Stimulated activated memory B cell treated with anti-CD40 and anti-IgM and Interleukin-4, amounts not matched to agents 10 μg/mL and 1 μg/mL and 100 μg/mL, for 72 hours (primary cell): Measurements from ENCODE around the gene PHF23.

Experiments
- ATAC-seq: fragments of 150-1000 bp; cut with Tn5 transposase; 2 replicates; pipeline ENCODE4 v1.10.0; 2021
- H3K27ac Mint-ChIP-seq: one replicate; pipeline ENCODE4 v1.8.0; 2022; ENCODE audit warnings: mild to moderate bottlenecking, mixed read lengths
- H3K27me3 Mint-ChIP-seq: one replicate; pipeline ENCODE4 v1.8.0; 2022; ENCODE audit warnings: mixed read lengths
- H3K36me3 Mint-ChIP-seq: one replicate; pipeline ENCODE4 v1.8.0; 2022; ENCODE audit warnings: mixed read lengths
- H3K4me1 Mint-ChIP-seq: one replicate; pipeline ENCODE4 v1.8.0; 2022; ENCODE audit warnings: mixed read lengths
- H3K4me3 Mint-ChIP-seq: one replicate; pipeline ENCODE4 v1.8.0; 2022; ENCODE audit warnings: mild to moderate bottlenecking, moderate library complexity, mixed read lengths
- H3K9me3 Mint-ChIP-seq: one replicate; pipeline ENCODE4 v1.8.0; 2022; ENCODE audit warnings: mixed read lengths

PHF23 gene

DNA sequence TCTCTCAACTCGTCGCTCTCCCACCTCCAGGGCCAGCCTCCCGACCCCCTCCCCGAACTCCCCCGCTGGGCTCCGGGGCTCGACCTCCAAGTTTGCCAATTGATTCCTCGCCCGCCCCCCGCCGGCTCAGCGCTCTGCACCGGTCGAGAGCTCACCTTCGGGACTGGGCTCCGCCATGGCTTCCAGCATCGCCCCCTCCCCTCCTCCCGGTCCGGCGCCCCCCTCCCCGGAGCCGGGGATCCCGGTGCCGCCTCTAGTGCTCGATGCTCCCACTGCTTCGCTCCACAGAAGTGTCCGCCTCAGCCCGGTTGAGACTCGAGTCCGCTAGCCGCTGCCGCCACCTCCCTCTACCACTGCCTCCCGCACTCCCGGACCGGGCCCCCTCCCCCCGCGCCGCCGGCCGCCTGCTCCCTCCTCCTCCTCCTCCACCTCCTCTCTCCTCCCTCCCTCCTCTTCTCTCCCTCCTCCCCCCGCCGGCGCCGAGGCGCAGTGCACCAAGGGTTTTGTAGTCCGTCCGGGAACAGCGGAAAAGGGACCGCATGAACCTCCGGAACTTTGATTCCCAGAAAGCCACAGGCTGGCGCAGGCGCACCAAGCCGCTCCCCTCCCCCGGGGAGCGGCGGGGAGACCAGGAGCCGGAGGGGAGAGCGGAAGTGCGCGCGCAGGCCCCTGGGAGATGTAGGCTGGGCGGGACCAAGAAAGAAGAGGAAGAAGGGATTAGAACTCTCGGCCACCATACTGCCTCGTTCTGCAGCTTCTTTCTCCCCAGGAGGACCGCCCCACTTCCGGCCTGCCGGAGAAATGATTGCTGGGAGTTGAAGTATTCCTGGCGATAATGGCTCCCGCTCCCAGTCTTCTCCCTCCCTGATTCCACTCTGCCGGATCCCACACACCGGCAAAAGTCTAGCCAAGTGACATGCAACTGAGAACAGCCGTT is at the start of gene PHF23:
PHF23 (minus strand) TSS at position 367 of the 937 bp plus-strand sequence; CDS start at position 189, 178 bp downstream.
- peak; percentile 75 for ATAC-seq
- no peaks in the 10 kb centered on the region for H3K9me3 Mint-ChIP-seq
- H3K36me3 Mint-ChIP-seq, result peaks cover 49% of the 10 kb centered on the region
- H3K27me3 Mint-ChIP-seq, result no peaks in the 10 kb centered on the region
- H3K27ac Mint-ChIP-seq, result peak within 1 kb of the TSS; percentile 94
- H3K4me1 Mint-ChIP-seq, result peaks cover 63% of the 10 kb centered on the region
- peak within 1 kb of the TSS; percentile 90 for H3K4me3 Mint-ChIP-seq

DNA sequence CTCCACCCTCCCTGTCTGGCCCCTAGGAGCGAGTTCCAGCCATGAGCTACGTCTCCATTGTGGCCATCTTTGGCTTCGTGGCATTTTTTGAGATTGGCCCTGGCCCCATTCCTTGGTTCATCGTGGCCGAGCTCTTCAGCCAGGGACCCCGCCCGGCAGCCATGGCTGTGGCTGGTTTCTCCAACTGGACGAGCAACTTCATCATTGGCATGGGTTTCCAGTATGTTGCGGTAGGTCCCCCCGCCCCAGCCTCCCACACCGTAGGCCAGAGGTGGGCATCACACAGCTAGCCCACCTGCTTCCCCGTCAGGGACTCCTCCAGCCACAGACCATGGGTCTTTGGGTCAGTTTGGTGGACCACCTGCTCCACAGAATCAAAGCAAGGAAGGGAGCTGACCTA is 46.4 kb upstream of the PHF23 start:
- Mint-ChIP-seq H3K27me3 (peaks cover 75% of the 10 kb centered on the region), H3K4me3 (no peak overlapping the region), H3K36me3 (no peaks in the 10 kb centered on the region), H3K4me1 (peaks cover 30% of the 10 kb centered on the region), H3K27ac (no peak overlapping the region), H3K9me3 (no peaks in the 10 kb centered on the region)
- no peak for ATAC-seq

DNA sequence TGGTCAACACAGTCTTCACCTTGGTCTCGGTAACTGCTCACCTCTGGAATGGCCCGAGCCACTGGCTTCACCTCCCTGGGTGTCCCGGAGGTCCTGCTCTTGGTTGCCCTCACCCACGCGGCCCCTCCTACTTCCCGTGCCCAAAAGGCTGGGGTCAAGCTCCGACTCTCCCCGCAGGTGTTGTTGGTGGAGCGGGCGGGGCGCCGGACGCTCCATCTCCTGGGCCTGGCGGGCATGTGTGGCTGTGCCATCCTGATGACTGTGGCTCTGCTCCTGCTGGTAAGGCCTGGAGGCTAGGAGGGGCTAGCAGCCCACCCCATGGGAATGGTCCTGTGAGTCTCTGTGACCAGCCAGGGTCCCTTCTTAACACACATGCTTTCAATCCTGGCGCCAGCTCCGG is 45.7 kb upstream of the PHF23 start:
- Mint-ChIP-seq H3K27me3 (peaks cover 68% of the 10 kb centered on the region), H3K9me3 (no peaks in the 10 kb centered on the region), H3K4me3 (no peak overlapping the region)

DNA sequence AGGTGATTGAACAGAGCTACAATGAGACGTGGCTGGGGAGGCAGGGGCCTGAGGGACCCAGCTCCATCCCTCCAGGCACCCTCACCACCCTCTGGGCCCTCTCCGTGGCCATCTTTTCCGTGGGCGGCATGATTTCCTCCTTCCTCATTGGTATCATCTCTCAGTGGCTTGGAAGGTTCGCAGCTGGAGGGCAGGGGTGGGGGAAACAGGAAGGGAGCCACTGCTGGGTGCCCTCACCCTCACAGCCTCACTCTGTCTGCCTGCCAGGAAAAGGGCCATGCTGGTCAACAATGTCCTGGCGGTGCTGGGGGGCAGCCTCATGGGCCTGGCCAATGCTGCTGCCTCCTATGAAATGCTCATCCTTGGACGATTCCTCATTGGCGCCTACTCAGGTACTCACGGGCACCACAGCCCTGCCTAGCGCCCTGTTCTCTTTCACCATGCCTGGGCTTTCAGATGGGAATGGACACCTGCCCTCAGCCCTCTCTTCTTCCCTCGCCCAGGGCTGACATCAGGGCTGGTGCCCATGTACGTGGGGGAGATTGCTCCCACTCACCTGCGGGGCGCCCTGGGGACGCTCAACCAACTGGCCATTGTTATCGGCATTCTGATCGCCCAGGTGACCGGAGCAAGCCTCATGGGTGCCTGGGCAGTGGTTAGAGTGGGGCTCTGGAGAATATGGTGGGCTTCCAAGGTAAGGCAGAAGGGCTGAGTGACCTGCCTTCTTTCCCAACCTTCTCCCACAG is 44.4 kb upstream of the PHF23 start:
- no peak overlapping the region for H3K4me3 Mint-ChIP-seq
- peaks cover 39% of the 10 kb centered on the region for H3K4me1 Mint-ChIP-seq
- H3K36me3 Mint-ChIP-seq, result no peaks in the 10 kb centered on the region
- no peak for ATAC-seq
- H3K27ac Mint-ChIP-seq, result no peak overlapping the region
- H3K27me3 Mint-ChIP-seq, result peaks cover 63% of the 10 kb centered on the region
- H3K9me3 Mint-ChIP-seq, result no peaks in the 10 kb centered on the region

More for the DNA sequence above, 45.7 kb upstream of the PHF23 start:
- no peak overlapping the region for H3K27ac Mint-ChIP-seq
- H3K4me1 Mint-ChIP-seq, result peaks cover 38% of the 10 kb centered on the region
- ATAC-seq, result no peak
- no peaks in the 10 kb centered on the region for H3K36me3 Mint-ChIP-seq

DNA sequence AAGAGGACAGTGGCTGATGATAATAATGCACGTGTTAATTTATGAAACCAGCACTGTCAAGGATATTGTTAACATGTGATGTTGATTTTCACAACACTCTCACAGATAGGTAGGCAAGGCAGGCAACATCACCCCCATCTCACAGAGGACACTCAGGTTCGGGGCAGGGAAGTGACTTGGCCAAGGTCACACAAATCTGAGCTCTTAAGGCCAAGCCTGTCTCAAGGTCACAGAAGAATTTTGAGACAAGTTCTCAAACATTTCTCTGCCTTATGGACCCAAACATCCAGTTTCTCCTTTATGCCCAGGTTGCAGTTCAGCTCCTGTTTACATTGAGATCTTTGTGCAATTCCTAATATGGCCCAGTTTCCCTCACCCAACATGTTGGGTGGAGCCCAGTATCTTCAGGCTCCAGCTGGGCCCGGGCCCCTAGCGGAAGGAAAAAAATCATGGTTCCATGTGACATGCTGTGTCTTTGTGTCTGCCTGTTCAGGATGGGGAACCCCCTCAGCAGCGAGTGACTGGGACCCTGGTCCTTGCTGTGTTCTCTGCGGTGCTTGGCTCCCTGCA is 43.6 kb upstream of the PHF23 start:
- Mint-ChIP-seq H3K27me3 (peaks cover 55% of the 10 kb centered on the region), H3K4me3 (no peak overlapping the region), H3K27ac (no peak overlapping the region), H3K4me1 (peaks cover 39% of the 10 kb centered on the region), H3K36me3 (no peaks in the 10 kb centered on the region), H3K9me3 (no peaks in the 10 kb centered on the region)
- no peak for ATAC-seq

DNA sequence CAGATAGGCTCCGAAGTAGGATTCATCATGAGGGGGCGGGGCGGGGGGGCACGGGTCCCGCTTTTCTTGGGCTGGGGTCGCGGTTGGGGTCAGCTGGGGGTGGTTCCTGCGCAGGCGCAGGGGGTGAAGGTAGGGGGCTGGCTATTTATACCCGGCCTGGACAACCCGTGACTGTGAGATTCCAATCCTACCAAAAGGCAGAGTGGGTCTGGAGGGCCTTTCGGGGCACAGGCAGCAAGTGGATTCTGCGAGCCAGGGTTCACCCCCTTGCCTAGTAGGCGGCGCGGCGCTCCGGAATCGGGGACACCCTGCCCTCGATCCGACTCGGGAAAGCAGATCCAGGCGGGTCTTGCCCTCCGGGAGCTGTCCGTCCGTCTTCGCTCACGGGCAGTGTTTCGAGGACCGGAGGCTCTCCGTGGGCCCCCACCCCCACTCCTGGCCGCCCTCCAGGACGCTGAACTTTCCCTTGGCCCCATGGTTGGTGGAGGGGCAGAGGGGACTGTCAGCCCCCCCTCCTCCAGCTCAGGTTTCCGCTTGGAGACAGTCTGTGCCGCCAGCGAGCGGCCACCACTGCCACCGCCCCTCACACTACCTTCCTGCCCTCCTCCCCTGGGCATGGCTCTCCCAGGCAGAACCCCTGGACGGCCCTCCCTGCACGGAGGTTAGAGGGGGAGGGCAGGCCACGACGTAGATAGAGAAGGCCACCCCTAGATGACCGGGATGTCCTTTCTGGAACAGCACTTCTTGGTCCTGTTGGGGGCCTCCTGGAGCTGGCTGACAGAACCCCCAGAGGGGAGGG is 42.9 kb upstream of the PHF23 start:
- peak overlapping the region; percentile 86 for H3K4me3 Mint-ChIP-seq
- H3K9me3 Mint-ChIP-seq, result no peaks in the 10 kb centered on the region
- H3K36me3 Mint-ChIP-seq, result no peaks in the 10 kb centered on the region
- peak overlapping the region; percentile 0 for H3K27ac Mint-ChIP-seq
- ATAC-seq, result no peak
- H3K4me1 Mint-ChIP-seq, result peaks cover 39% of the 10 kb centered on the region
- peaks cover 48% of the 10 kb centered on the region for H3K27me3 Mint-ChIP-seq

DNA sequence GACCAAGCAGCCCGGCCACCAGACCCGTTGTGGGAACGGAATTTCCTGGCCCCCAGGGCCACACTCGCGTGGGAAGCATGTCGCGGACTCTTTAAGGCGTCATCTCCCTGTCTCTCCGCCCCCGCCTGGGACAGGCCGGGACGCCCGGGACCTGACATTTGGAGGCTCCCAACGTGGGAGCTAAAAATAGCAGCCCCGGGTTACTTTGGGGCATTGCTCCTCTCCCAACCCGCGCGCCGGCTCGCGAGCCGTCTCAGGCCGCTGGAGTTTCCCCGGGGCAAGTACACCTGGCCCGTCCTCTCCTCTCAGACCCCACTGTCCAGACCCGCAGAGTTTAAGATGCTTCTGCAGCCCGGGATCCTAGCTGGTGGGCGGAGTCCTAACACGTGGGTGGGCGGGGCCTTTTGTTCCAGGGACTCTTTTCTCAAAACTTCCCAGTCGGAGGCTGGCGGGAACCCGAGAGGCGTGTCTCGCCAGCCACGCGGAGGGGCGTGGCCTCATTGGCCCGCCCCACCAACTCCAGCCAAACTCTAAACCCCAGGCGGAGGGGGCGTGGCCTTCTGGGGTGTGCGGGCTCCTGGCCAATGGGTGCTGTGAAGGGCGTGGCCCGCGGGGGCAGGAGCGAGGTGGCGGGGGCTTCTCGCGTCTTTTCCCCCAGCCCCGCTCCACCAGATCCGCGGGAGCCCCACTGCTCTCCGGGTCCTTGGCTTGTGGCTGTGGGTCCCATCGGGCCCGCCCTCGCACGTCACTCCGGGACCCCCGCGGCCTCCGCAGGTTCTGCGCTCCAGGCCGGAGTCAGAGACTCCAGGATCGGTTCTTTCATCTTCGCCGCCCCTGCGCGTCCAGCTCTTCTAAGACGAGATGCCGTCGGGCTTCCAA is 42.1 kb upstream of the PHF23 start, which contains the start of gene SLC2A4:
SLC2A4 (plus strand) TSS at position 645 of the 879 bp plus-strand sequence; CDS start at position 862, 217 bp downstream.
- peaks cover 39% of the 10 kb centered on the region for H3K4me1 Mint-ChIP-seq
- H3K27me3 Mint-ChIP-seq, result peaks cover 40% of the 10 kb centered on the region
- H3K27ac Mint-ChIP-seq, result peak within 1 kb of the TSS; percentile 0
- ATAC-seq, result peak; percentile 86
- no peaks in the 10 kb centered on the region for H3K36me3 Mint-ChIP-seq
- peak within 1 kb of the TSS; percentile 86 for H3K4me3 Mint-ChIP-seq
- no peaks in the 10 kb centered on the region for H3K9me3 Mint-ChIP-seq

DNA sequence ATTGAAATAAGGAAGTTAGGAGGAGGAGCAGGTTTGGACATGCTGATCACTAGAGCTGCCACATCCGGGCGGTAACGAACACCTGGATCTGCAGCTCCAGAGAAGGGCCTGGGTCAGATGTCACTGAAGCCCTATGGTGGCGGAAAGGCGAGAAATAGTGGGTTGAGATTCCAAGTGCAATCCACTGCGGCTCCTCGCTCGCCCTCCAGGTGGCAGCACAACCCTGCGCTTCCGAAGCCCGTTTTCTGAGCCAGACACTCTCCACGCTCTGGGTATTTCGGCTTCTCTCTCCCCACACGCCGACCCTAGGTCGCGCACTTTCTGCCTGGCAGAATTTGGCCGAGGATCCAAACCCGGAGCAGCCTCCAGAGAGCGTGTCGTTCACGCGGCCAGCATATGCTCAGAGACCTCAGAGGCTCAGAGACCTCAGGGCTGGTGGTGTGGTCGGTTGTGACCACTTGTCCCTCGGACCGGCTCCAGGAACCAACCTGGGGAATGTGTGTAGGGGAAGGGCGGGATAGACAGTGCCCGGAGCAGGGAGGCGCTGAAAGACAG is 41.3 kb upstream of the PHF23 start:
- peaks cover 39% of the 10 kb centered on the region for H3K4me1 Mint-ChIP-seq
- H3K4me3 Mint-ChIP-seq, result peak overlapping the region; percentile 86
- H3K9me3 Mint-ChIP-seq, result no peaks in the 10 kb centered on the region
- H3K36me3 Mint-ChIP-seq, result no peaks in the 10 kb centered on the region
- peak; percentile 81 for ATAC-seq
- H3K27ac Mint-ChIP-seq, result peak overlapping the region; percentile 0
- H3K27me3 Mint-ChIP-seq, result peaks cover 35% of the 10 kb centered on the region

DNA sequence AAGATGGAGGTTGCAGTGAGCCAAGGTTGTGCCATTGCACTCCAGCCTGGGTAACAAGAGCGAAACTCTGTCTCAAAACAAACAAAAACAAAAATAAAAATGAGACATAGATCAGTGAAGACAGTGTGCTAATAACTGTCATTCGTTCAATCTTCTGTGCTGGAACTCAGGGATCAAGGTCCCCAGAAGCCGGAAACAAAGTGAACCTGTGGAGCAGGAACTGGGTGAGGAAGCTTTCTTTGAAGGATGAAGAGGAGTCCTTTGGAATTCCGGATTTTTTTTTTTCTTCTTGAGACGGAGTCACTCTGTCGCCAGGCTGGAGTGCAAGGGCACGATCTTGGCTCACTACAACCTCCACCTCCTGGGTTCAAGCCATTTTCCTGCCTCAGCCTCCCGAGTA is 40.2 kb upstream of the PHF23 start:
- Mint-ChIP-seq H3K36me3 (no peaks in the 10 kb centered on the region), H3K27me3 (peaks cover 25% of the 10 kb centered on the region), H3K9me3 (no peaks in the 10 kb centered on the region), H3K4me1 (peaks cover 39% of the 10 kb centered on the region), H3K4me3 (no peak overlapping the region), H3K27ac (no peak overlapping the region)
- ATAC-seq, result no peak

DNA sequence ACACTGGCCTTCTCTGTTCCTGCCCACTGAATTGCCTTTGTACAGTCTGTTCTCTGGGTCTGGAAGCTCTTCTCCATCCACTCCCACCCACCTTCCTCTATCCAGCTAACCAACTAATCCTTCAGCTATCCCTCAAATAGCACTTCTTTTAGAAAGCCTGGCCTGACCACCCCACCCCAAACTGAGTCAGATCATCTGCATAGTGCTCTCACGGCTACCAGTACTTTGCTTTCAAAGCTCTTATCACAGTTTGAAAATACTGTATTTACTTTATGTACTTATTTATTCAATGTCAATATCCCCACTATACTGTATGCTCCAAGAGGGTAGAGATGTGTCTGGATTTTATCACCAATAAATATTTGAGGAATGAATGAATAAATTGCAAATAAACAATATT is 27.5 kb upstream of the PHF23 start:
- no peaks in the 10 kb centered on the region for H3K36me3 Mint-ChIP-seq
- no peak for ATAC-seq
- H3K4me3 Mint-ChIP-seq, result no peak overlapping the region
- peaks cover 47% of the 10 kb centered on the region for H3K27me3 Mint-ChIP-seq
- H3K9me3 Mint-ChIP-seq, result no peaks in the 10 kb centered on the region
- H3K27ac Mint-ChIP-seq, result no peak overlapping the region
- H3K4me1 Mint-ChIP-seq, result peaks cover 24% of the 10 kb centered on the region

DNA sequence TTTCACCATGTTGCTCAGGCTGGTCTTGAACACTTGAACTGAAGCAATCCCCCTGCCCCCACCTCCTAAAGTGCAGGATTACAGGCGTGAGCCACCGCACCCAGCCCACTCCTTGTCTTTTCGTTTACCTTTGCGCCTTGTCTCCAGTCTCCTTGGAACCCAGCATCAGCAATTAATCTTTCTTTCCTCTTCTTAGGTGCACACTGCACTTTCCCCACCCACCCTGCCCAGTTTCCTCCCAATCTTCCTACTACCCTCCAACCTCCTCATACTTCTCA is 24.5 kb upstream of the PHF23 start:
- no peak overlapping the region for H3K4me3 Mint-ChIP-seq
- H3K36me3 Mint-ChIP-seq, result no peaks in the 10 kb centered on the region
- no peak for ATAC-seq
- no peaks in the 10 kb centered on the region for H3K9me3 Mint-ChIP-seq
- peaks cover 26% of the 10 kb centered on the region for H3K4me1 Mint-ChIP-seq
- peaks cover 37% of the 10 kb centered on the region for H3K27me3 Mint-ChIP-seq
- H3K27ac Mint-ChIP-seq, result no peak overlapping the region

DNA sequence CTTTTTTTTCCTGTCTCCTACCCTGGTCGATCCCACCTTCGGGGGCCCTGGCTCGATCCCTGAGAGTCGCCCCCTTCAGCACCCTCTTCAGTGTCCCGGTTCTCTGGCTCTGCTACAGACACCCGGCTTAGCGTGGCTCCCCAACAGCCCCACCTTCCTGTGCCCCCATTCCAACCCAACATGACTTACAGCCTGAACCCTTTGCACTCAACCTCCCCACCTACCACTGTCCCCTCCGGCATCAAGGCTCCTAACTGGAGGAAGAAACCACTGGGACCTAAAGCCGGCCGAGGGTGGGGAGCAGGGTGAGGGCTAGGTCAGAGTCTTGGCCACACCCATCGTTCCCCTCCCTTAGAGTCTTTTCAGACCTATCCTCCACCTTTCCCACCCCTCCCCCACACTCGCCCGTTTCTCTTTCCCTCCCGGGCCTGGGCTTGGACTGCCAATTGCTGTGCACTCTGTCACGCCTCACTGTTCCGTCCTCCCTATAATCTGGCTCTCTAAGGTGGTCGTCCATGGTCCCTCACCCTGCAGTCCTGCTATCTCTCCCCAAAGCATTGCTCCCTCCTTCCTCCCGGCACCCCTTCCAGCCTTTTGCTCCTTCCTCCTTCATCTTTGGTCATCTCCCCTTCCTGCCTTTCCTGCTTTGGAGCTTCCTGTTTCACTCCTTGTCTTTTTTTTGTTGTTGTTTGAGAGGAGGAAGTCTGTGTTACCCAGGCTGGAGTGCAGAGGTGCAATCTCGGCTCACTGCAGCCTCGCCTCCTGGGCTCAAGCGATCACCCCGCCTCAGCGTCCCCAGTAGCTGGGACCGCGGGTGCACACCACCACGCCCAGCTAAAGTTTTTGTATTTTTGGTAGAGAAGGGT is 23.9 kb upstream of the PHF23 start:
- Mint-ChIP-seq H3K27ac (peak overlapping the region; percentile 38), H3K36me3 (no peaks in the 10 kb centered on the region), H3K4me3 (peak overlapping the region; percentile 55), H3K4me1 (peaks cover 26% of the 10 kb centered on the region), H3K9me3 (no peaks in the 10 kb centered on the region), H3K27me3 (peaks cover 37% of the 10 kb centered on the region)
- no peak for ATAC-seq
